RWPE1 (cell line): ENCODE measurements around the gene TOX4.
A peak's percentile ranks its signal among the peaks of the same experiment; 100 is the strongest.

ENCODE experiments used
- CTCF ChIA-PET: fragments of 350-600 bp; sonication (Branson Sonifier 250); formaldehyde crosslinking; extraction: SDS; loops from one replicate; lab custom pipeline; 2021; lab: Yijun Ruan, JAX
- POLR2A ChIA-PET: fragments of 400-600 bp; formaldehyde crosslinking; extraction: SDS; loops from one replicate; lab custom pipeline; 2020; ENCODE audit warnings: antibody characterized with exemption; ENCODE audit not compliant: low non-redundant PET; lab: Yijun Ruan, JAX
- DNase-seq: peaks from one replicate; pipeline ENCODE4 v3.0.0; 2012; ENCODE audit warnings: low spot score
- H3K27ac ChIP-seq: fragments of 450-650 bp; 2 replicates; pipeline ENCODE4 v1.5.1; 2017
- CTCF ChIP-seq: fragments of 450-650 bp; conservative IDR thresholded peaks from 2 replicates; pipeline ENCODE4 v1.5.1; 2017; ENCODE audit warnings: low read depth, mild to moderate bottlenecking

TOX4 gene

GRCh38 chr14:21467616-21468015 lies 9.4 kb upstream of the TOX4 start:
- POLR2A ChIA-PET: no interaction called here
- no peak overlapping the region for H3K27ac ChIP-seq
- TF ChIP-seq CTCF: no peak
- CTCF ChIA-PET: no interaction called here
- DNase-seq: no peak

- DNase-seq: peak; percentile 35
- no peak for TF ChIP-seq CTCF
- peak overlapping the region; percentile 86 for H3K27ac ChIP-seq
- ChIA-PET POLR2A (no interaction called here), CTCF (interaction anchor here (0.6 to 1.3 kb wide), 4 partner anchors 12 to 883 kb away, joined by 3 to 4 read pairs (median 4); no protein-coding TSS in a partner anchor)
These were observed 1.1 kb upstream of the TOX4 start for GRCh38 chr14:21475767-21476522.

- peak; percentile 85 for DNase-seq
- TF ChIP-seq CTCF: no peak
- ChIA-PET CTCF (interaction anchor here (0.6 to 1.3 kb wide), 4 partner anchors 12 to 883 kb away, joined by 3 to 4 read pairs (median 4); no protein-coding TSS in a partner anchor), POLR2A (interaction anchor here (0.5 to 0.6 kb wide), 2 partner anchors 62 to 79 kb away, joined by 3 to 4 read pairs; no protein-coding TSS in a partner anchor)
- H3K27ac ChIP-seq: peak overlapping the region; percentile 86
These were observed 471 bp upstream of the TOX4 start for GRCh38 chr14:21476523-21476924.

- CTCF ChIA-PET: interaction anchor here (0.6 to 2.7 kb wide), 3 partner anchors 9 to 208 kb away, joined by 3 to 6 read pairs (median 3); partner anchors contain the start of gene TOX4
- DNase-seq: no peak
- POLR2A ChIA-PET: no interaction called here
These were observed 9.7 kb downstream of the TOX4 start for GRCh38 chr14:21486640-21487087.

GRCh38 chr14:21494902-21495762 lies 18.1 kb downstream of the TOX4 start:
- CTCF ChIA-PET: interaction anchor here (0.5 to 0.6 kb wide), 2 partner anchors 14 to 43 kb away, joined by 3 read pairs; no protein-coding TSS in a partner anchor
- DNase-seq: no peak
- POLR2A ChIA-PET: interaction anchor here (0.6 to 0.7 kb wide), 2 partner anchors 54 to 61 kb away, joined by 4 to 7 read pairs; no protein-coding TSS in a partner anchor
- H3K27ac ChIP-seq: no peak overlapping the region; the same call in 1 of the 2 replicates
- no peak for TF ChIP-seq CTCF

More at GRCh38 chr14:21486640-21487087, 9.7 kb downstream of the TOX4 start:
- H3K27ac ChIP-seq: no peak overlapping the region
- no peak for TF ChIP-seq CTCF

- no peak for TF ChIP-seq CTCF
- ChIA-PET POLR2A (no interaction called here), CTCF (no interaction called here)
- DNase-seq: no peak
- no peak overlapping the region for H3K27ac ChIP-seq
These were observed 19.5 kb downstream of the TOX4 start for GRCh38 chr14:21496453-21496852.
